Omental fat pad (tissue), 4 donors: ENCODE results near the gene MAP1LC3B. TPM values are rescaled to one million over a fixed set of nuclear protein-coding genes. Genes with fewer than 3 reads are reported as not detected.

Experiments used
- ATAC-seq: fragments of 150-250 bp; one replicate; pipeline ENCODE4 v1.9.1; 2016; ENCODE audit warnings: mild to moderate bottlenecking, moderate library complexity; ENCODE audit not compliant: low FRiP score
- DNase-seq: peaks from one replicate; pipeline ENCODE4 v3.0.0-alpha.2; 2019; ENCODE audit warnings: low spot score
- CTCF ChIP-seq, 3 donors: fragments of 450-650 bp; IDR thresholded peaks; one replicate each; pipeline ENCODE4 v1.5.1; 2016 to 2017; ENCODE audit warnings: antibody characterized with exemption in 3 of 3, mild to moderate bottlenecking in 3 of 3, moderate library complexity in 2 of 3
- total RNA-seq, 4 donors: library from RNA; depleted of rRNA; stranded (reverse); fragments of >200 nt; gene quantifications; one replicate each; pipeline ENCODE4 v1.1.0, GENCODE V29; 2016

MAP1LC3B gene
- total RNA-seq, 4 donors from 2014 or later: 73.8 to 123 (median 97.8) TPM

DNA sequence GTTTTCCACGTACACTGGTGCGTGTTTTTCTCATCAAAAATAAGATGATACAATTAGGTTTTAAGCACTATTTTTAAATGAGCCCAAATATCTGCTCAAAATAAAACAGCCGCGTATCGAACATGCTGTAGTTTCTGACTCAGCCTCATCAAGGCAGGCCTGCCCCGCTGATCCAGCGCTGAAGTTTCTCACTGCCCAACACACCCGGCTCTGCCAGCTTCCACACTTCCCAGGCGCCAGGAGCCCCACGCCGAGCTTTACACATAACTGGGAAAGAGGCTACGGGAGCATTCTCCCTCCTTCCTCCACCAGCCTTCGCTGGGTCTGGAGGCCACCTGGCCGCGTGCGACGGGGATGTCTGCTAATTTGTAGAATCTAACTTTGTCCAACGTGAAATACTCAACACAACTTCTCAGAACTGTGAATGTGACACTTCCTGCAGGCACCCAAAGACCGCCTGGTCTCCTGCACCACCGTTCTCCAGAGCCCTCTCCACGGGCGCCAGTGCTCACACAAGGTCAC is 42.1 kb downstream of the MAP1LC3B start:
- no peak for ATAC-seq
- no peak for DNase-seq
- no peak for TF ChIP-seq CTCF (IDR thresholded peaks at IDR 0.05)

DNA sequence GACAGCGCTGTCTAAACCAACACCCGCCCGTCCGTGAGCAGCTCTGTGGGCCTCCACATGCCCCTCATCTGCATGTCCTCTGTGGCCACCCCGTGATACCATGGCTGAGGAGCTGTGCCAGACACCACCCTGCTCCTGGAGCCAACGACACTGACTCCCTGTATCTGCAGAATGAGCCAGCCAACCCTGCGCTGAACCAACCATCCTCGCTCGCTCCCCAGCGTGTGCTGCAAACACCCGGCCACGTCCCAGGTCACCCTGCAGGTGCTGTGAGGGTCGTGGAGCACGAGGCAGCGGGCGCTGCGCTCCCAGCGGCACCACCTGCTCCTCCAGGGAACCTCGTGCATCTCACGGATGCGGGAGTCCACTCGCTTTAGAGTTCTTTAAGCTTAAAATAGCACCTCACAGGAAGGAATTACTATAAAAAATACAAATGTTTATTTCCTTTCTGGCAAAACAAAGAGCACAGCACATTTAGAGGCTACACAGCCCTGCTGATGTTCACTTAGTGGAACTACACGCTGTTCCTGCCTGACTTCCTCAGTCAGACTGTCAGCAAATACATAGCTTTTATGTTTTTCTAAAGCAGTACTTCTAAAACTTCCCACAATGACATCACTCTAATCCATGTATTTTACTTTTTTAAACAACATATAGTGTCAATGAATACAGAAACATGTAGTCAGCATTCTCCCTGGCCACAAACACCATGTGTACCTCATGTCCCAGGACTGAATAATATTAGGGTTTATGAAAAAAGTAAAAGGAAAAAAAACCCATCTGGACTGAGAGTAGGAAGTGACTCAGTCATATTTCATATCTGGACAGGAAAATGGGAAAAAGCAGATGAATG is 43.5 kb downstream of the MAP1LC3B start:
- DNase-seq (no peak), ATAC-seq (no peak)
- no peak for TF ChIP-seq CTCF (IDR thresholded peaks at IDR 0.05)

DNA sequence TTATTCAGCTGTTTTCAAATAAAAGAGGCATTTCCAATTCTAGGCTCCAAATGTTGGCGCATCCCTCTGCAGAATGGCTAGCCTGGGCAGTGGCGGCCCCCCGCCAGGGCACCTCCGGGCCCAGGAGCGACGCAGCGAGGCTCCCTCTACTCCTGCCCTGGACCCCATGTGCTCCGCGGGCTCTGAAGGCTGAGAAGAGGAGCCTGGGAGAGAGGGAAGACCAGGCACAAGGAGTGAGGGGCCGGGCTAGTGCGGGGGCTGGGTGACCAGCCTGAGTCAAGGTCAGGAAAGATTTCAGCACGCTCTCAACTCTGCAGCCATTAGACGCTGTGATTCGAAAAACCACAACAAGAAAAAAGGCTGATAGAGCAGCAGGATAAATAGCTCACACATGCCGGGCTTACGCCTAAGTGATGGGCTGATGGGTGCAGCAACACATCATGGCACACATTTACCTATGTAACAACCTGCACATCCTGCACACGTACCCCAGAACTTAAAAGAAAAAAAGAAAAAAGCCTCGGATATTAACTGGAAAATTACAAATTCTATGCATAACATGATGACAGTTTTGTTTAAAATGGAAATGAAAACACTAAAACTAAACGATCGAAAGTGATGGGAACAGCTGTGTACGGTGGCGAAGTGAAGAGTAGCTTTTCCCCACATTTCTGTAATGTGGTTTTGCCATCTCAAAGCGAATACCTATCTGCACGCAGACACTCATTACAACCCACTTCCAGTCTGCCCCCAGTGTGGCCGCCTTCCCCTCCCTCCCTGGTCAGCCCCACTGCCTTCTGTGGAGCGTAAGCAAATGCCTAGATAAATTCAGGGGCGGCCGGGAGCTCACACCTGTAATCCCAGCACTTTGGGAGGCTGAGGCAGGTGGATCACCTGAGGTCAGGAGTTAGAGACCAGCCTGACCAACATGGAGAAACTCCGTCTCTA is 44.4 kb downstream of the MAP1LC3B start:
- ATAC-seq: no peak
- TF ChIP-seq CTCF (IDR thresholded peaks at IDR 0.05): no peak
- no peak for DNase-seq

DNA sequence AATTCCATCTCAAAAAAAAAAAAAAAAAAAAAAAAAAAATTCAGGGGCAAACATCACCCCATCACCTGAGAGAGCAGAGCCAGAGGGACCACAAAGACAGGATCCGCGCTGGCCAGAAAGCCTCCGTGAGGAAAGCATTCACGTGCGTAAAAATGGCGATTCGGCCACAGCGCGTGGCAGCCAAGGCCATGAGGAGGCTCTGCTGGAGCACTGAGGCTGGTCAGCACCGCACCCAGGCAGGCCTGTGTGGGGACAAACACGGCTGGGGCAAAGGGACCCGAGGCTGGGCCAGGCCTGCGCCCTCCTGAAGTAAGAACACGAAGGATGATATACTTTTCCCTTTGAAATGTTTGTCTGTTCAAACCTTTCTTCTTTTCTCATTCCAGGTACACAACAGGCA is 45.2 kb downstream of the MAP1LC3B start:
- TF ChIP-seq CTCF (IDR thresholded peaks at IDR 0.05): no peak
- DNase-seq (no peak), ATAC-seq (no peak)

DNA sequence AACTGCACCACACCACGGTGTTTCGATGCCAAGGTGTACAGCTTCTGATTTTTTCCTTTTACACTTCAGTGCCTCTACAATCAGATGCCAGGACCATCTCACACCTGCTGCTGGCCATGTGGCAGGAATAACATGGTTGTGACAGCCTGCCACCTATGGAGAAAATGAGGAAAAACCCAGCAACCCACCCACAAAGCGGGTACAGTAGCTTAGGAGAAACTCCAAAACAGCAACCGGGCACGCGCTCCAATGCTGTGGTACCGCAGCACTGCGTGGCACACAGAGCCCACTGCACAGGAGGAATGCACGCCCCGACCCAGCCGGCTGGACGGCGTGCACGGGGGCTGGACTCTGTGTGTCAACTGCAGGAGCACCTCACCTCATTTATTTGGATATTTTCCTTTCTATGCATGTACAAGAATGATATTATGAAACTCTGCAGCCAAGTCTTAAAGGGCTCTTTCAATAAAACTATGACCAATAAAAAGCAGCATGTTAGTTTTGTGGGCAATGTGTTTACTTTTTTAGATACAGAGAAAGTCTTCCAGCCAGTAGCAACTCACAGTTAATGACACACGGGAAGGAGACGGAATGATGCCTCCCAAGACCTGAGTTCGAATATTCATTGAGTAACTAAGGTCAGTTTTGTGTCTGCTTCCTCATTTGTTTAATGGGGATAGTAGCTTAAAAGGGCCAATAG is 45.9 kb downstream of the MAP1LC3B start:
- no peak for TF ChIP-seq CTCF (IDR thresholded peaks at IDR 0.05)
- ATAC-seq (no peak), DNase-seq (no peak)

GRCh38 chr16:87438611-87438985 is 46.5 kb downstream of the MAP1LC3B start:
- no peak for ATAC-seq
- TF ChIP-seq CTCF (IDR thresholded peaks at IDR 0.05): no peak
- no peak for DNase-seq
